ENCODE data around the gene OR4D2. TPM values are rescaled to one million over a fixed set of nuclear protein-coding genes. Genes with fewer than 3 reads are reported as not detected.

The OR4D2 gene
- total and polyA plus RNA-seq, 2 of the 8 experiments (the other 6 are each of a cell fraction or from before 2014, with no cell fraction given) = not detected

DNA sequence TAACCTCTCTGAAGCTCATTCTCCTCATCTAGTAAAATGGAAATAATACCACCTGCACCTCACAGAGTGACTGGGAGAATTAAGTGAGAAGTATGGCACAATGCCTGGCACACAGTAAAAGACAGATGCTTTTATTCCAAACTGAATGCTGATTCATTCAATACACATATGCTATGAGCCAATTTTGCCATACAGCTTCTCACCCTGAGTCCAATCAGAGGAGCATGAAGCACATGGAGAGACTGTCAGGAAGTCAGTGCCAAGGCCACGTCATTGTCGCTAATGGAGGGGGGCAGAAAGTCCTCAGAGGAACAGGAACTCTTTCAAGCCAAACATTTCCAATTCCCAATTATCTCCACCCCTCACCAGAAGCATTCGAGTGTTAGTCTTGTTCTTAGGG, 40.7 kb downstream of the OR4D2 start:
- Histone ChIP-seq H2BK12ac (ENCODE audit: low read depth, low read length) (no peak overlapping the region), H4K91ac (replicated peaks; ENCODE audit: insufficient read length, low read length) (no peak overlapping the region), H3K56ac (replicated peaks; ENCODE audit: insufficient read length, low read depth, low read length) (no peak overlapping the region), H4K20me1 (replicated peaks in 1 of 2; ENCODE audit: control insufficient read depth in 1 of 2, insufficient read depth in 2 of 2, low read length in 2 of 2) (no peaks in the 10 kb centered on the region), H3K14ac (ENCODE audit: insufficient read length) (no peak overlapping the region), H3K4ac (replicated peaks; ENCODE audit: insufficient read length, low read depth, low read length) (no peak overlapping the region), H4K5ac (ENCODE audit: insufficient read length, low read depth, low read length) (no peak overlapping the region), H2AFZ (ENCODE audit: low read length) (no peak overlapping the region), H3K79me2 (ENCODE audit: control insufficient read depth in 1 of 2, insufficient read depth in 2 of 2, low read length in 2 of 2) (no peaks in the 10 kb centered on the region), H3K4me3 (ENCODE audit: extremely low read depth in 1 of 4, insufficient read depth in 2 of 4, low read depth in 3 of 4, low read length in 4 of 4) (no peak overlapping the region), H2BK15ac (ENCODE audit: low read length) (no peak overlapping the region), H2BK20ac (ENCODE audit: low read length) (no peak overlapping the region), H4K8ac (ENCODE audit: extremely low read depth, insufficient read depth, low read length) (no peak overlapping the region), H3K23me2 (ENCODE audit: low read depth, low read length) (no peaks in the 10 kb centered on the region), H2AK5ac (ENCODE audit: low read depth, low read length) (no peak overlapping the region), H3K27ac (ENCODE audit: low read depth, low read length) (no peak overlapping the region), H3K23ac (ENCODE audit: insufficient read length) (no peak overlapping the region), H2BK5ac (ENCODE audit: low read depth, low read length) (no peak overlapping the region), H3K9me3 (ENCODE audit: insufficient read depth in 2 of 2, low read depth in 1 of 2, low read length in 1 of 2) (no peaks in the 10 kb centered on the region), H3K36me3 (ENCODE audit: control insufficient read depth in 2 of 4, insufficient read depth in 4 of 4, low read length in 3 of 4) (peaks cover 0 to 13% (median 4%) of the 10 kb centered on the region in 4 experiments; a peak in 5 of 8 replicates), H3K27me3 (replicated peaks in 1 of 4; ENCODE audit: control insufficient read depth in 3 of 4, extremely low read depth in 1 of 4, insufficient read depth in 3 of 4, low read length in 3 of 4) (no peaks in the 10 kb centered on the region), H3K4me1 (replicated peaks in 1 of 4; ENCODE audit: control insufficient read depth in 3 of 4, insufficient read depth in 4 of 4, low read length in 3 of 4) (no peaks in the 10 kb centered on the region), H2BK120ac (replicated peaks; ENCODE audit: low read depth, low read length) (no peak overlapping the region), H3K79me1 (ENCODE audit: low read depth, low read length) (no peaks in the 10 kb centered on the region), H3K18ac (ENCODE audit: extremely low read depth, low read length) (no peak overlapping the region), H3K4me2 (ENCODE audit: insufficient read depth in 1 of 2, low read depth in 2 of 2, low read length in 2 of 2) (no peak overlapping the region), H3K9ac (replicated peaks in 1 of 4; ENCODE audit: extremely low read depth in 1 of 4, low read depth in 3 of 4, low read length in 3 of 4) (no peak overlapping the region)
- DNase-seq (ENCODE audit: low read depth in 1 of 2, low spot score in 2 of 2) = no peak
- CTCF ChIA-PET (ENCODE audit: partially characterized antibody) = interaction anchor here (1.0 to 1.5 kb wide), 5 partner anchors 8 to 140 kb away, joined by 3 to 5 read pairs (median 4); no protein-coding TSS in a partner anchor
- no peak for FAIRE-seq
- 96% methylated on average over 3 of the region's 3 CpGs; no CpG with 5 or more reads in 1 of the 2 experiments for WGBS, 2 experiments (ENCODE audit: extremely low coverage in 1 of 2, insufficient coverage in 1 of 2, insufficient read length in 1 of 2, insufficient replicate concordance in 2 of 2, low coverage in 1 of 2, low lambda C conversion rate in 2 of 2, missing lambda C conversion rate in 1 of 2)
- POLR2A ChIA-PET (ENCODE audit: partially characterized antibody) = interaction anchor here (1.0 kb wide), 1 partner anchor 9 kb away, joined by 4 read pairs; no protein-coding TSS in a partner anchor
- no peak for TF ChIP-seq PHF8 (conservative IDR thresholded peaks at IDR 0.05; ENCODE audit: low read depth, low read length)
- no peak for TF ChIP-seq CEBPB (IDR thresholded peaks at IDR 0.05; ENCODE audit: low read depth, low read length)
